Naive thymus-derived CD4-positive, alpha-beta T cell (primary cell): Measurements from ENCODE around the gene PAOX. TPM values are rescaled to one million over a fixed set of nuclear protein-coding genes. Genes with fewer than 3 reads are reported as not detected.

Experiments
- ATAC-seq: fragments of 150-1000 bp; cut with Tn5 transposase; 2 replicates; pipeline ENCODE4 v1.10.0; 2021; ENCODE audit warnings: mild to moderate bottlenecking, moderate library complexity
- CTCF ChIA-PET: fragments of 350-600 bp; sonication (Branson Sonifier 250); formaldehyde crosslinking; loops from one replicate; lab custom pipeline; 2021; ENCODE audit warnings: antibody characterized with exemption; lab: Charles Lee
- POLR2A ChIA-PET: fragments of 350-600 bp; sonication (Branson Sonifier 250); formaldehyde crosslinking; loops from one replicate; lab custom pipeline; 2021; ENCODE audit warnings: antibody characterized with exemption, inconsistent platforms; lab: Charles Lee
- DNase-seq, 9 donors: peaks; one replicate each; pipeline versions ENCODE4 v3.0.0 to v3.0.0-alpha.2; 2020 to 2022; ENCODE audit warnings: mixed read lengths in 1 of 9
- H3K27ac ChIP-seq: one replicate; pipeline ENCODE4 v1.7.0; 2013; ENCODE audit warnings: mild to moderate bottlenecking, low read depth, low read length, moderate library complexity
- H3K27me3 ChIP-seq, 2 donors: one replicate each; pipeline ENCODE4 v1.7.0; 2013; ENCODE audit warnings: low read length in 2 of 2, mild to moderate bottlenecking in 2 of 2, moderate library complexity in 2 of 2; ENCODE audit not compliant: control insufficient read depth in 2 of 2, insufficient read depth in 2 of 2
- H3K36me3 ChIP-seq, 3 experiments: 1 replicate in 2 of 3; 2 replicates in 1 of 3; pipeline ENCODE4 v1.7.0; 2013; ENCODE audit warnings: low read length in 3 of 3, mild to moderate bottlenecking in 3 of 3, moderate library complexity in 1 of 3; ENCODE audit not compliant: insufficient read depth in 3 of 3, control insufficient read depth in 2 of 3
- H3K4me1 ChIP-seq, 2 donors: one replicate each; pipeline ENCODE4 v1.7.0; 2013; ENCODE audit warnings: low read length in 2 of 2, mild to moderate bottlenecking in 2 of 2, moderate library complexity in 1 of 2; ENCODE audit not compliant: control insufficient read depth in 2 of 2, insufficient read depth in 2 of 2
- H3K4me3 ChIP-seq: 2 replicates; pipeline ENCODE4 v1.7.0; 2013; ENCODE audit warnings: mild to moderate bottlenecking, low read length
- H3K9me3 ChIP-seq, 3 experiments: 1 replicate in 2 of 3; 2 replicates in 1 of 3; pipeline ENCODE4 v1.7.0; 2013; ENCODE audit warnings: low read length in 3 of 3; ENCODE audit not compliant: control insufficient read depth in 2 of 3
- H3K27ac Mint-ChIP-seq, 9 donors: one replicate each; pipeline ENCODE4 v1.8.0; 2020 to 2022; ENCODE audit warnings: mixed read lengths in 9 of 9, mild to moderate bottlenecking in 8 of 9, moderate library complexity in 5 of 9, inconsistent platforms in 2 of 9
- H3K27me3 Mint-ChIP-seq, 5 donors: one replicate each; pipeline ENCODE4 v1.8.0; 2021 to 2022; ENCODE audit warnings: mixed read lengths in 5 of 5, mild to moderate bottlenecking in 1 of 5
- H3K36me3 Mint-ChIP-seq, 5 donors: one replicate each; pipeline ENCODE4 v1.8.0; 2020 to 2022; ENCODE audit warnings: mixed read lengths in 5 of 5, mild to moderate bottlenecking in 3 of 5, inconsistent platforms in 1 of 5
- H3K4me1 Mint-ChIP-seq, 7 donors: one replicate each; pipeline ENCODE4 v1.8.0; 2020 to 2022; ENCODE audit warnings: mixed read lengths in 7 of 7, mild to moderate bottlenecking in 3 of 7, inconsistent platforms in 1 of 7
- H3K4me3 Mint-ChIP-seq, 10 donors: one replicate each; pipeline ENCODE4 v1.8.0; 2020 to 2022; ENCODE audit warnings: mild to moderate bottlenecking in 10 of 10, mixed read lengths in 10 of 10, moderate library complexity in 6 of 10, inconsistent platforms in 2 of 10
- H3K9me3 Mint-ChIP-seq, 11 donors: one replicate each; pipeline ENCODE4 v1.8.0; 2020 to 2022; ENCODE audit warnings: mixed read lengths in 11 of 11, mild to moderate bottlenecking in 4 of 11, inconsistent platforms in 1 of 11, moderate library complexity in 1 of 11
- intact Hi-C, 2 donors: fragments of 100-400 bp; cut with micrococcal nuclease; formaldehyde crosslinking; loops; one replicate each; pipeline ENCODE4 v1.15.1; 2023
- polyA plus RNA-seq, 2 donors: library from polyadenylated mRNA; unstranded; fragments of 300-500 nt; fragmentation: Illumina TruSeq; gene quantifications; one replicate each; pipeline ENCODE4 v1.2.3, GENCODE V29; 2021
- total RNA-seq, 6 experiments: library from RNA in 5 of 6; stranded (reverse) in 5 of 6; gene quantifications; 1 replicate in 5 of 6; 2 replicates in 1 of 6; pipeline ENCODE4 v1.2.3 and lab custom pipeline; 2021 to 2026

PAOX gene
- total and polyA plus RNA-seq, 7 experiments from 2014 or later = 1.6 to 9.8 (median 7.7) TPM

- Histone ChIP-seq H3K4me1 (no peaks in the 10 kb centered on the region), H3K36me3 (no peaks in the 10 kb centered on the region), H3K27me3 (peaks cover 0 to 16% of the 10 kb centered on the region in 2 donors), H3K9me3 (no peaks in the 10 kb centered on the region), H3K27ac (no peak overlapping the region), H3K4me3 (no peak overlapping the region)
- Mint-ChIP-seq H3K9me3 (no peaks in the 10 kb centered on the region), H3K27me3 (peaks cover 14 to 32% (median 19%) of the 10 kb centered on the region in 5 donors), H3K4me3 (no peak overlapping the region), H3K27ac (no peak overlapping the region), H3K4me1 (peaks cover 0 to 3% (median 0%) of the 10 kb centered on the region in 7 donors), H3K36me3 (no peaks in the 10 kb centered on the region)
- ATAC-seq (no peak), DNase-seq (no peak)
- CTCF ChIA-PET = interaction anchor here (0.6 kb wide), 1 partner anchor 57 kb away, joined by 3 read pairs; no protein-coding TSS in a partner anchor
- POLR2A ChIA-PET = interaction anchor here (1.4 kb wide), 1 partner anchor 9 kb away, joined by 3 read pairs; no protein-coding TSS in a partner anchor
- intact Hi-C loops = no loop called here
These were observed 31.1 kb upstream of the PAOX start for GRCh38 chr10:133347710-133348517.

- ChIA-PET CTCF (no interaction called here), POLR2A (interaction anchor here (0.6 kb wide), 1 partner anchor 1377 kb away, joined by 3 read pairs; no protein-coding TSS in a partner anchor)
- Mint-ChIP-seq H3K27ac (peak overlapping the region in 1 of 9 donors; percentile 0), H3K4me1 (peaks cover 0 to 1% (median 0%) of the 10 kb centered on the region in 7 donors), H3K27me3 (peaks cover 11 to 23% (median 13%) of the 10 kb centered on the region in 5 donors), H3K9me3 (no peaks in the 10 kb centered on the region), H3K4me3 (no peak overlapping the region), H3K36me3 (no peaks in the 10 kb centered on the region)
- DNase-seq (no peak), ATAC-seq (no peak)
- Histone ChIP-seq H3K4me1 (no peaks in the 10 kb centered on the region), H3K27ac (no peak overlapping the region), H3K36me3 (no peaks in the 10 kb centered on the region), H3K4me3 (no peak overlapping the region), H3K9me3 (no peaks in the 10 kb centered on the region), H3K27me3 (peaks cover 0 to 10% of the 10 kb centered on the region in 2 donors)
- intact Hi-C loops = no loop called here
These were observed 29.9 kb upstream of the PAOX start for GRCh38 chr10:133349160-133349568.

- no peaks in the 10 kb centered on the region for H3K9me3 Mint-ChIP-seq
- ChIA-PET CTCF (no interaction called here), POLR2A (interaction anchor here (0.6 kb wide), 1 partner anchor 1378 kb away, joined by 3 read pairs; no protein-coding TSS in a partner anchor)
- H3K4me1 ChIP-seq = no peaks in the 10 kb centered on the region
- peaks cover 0 to 1% (median 0%) of the 10 kb centered on the region in 7 donors for H3K4me1 Mint-ChIP-seq
- no peak overlapping the region for H3K27ac ChIP-seq
- DNase-seq (no peak), ATAC-seq (no peak)
- intact Hi-C loops = no loop called here
- H3K27ac Mint-ChIP-seq = peak overlapping the region in 1 of 9 donors; percentile 0
- peaks cover 0 to 10% of the 10 kb centered on the region in 2 donors for H3K27me3 ChIP-seq
- H3K36me3 Mint-ChIP-seq = no peaks in the 10 kb centered on the region
- H3K36me3 ChIP-seq = no peaks in the 10 kb centered on the region
- H3K27me3 Mint-ChIP-seq = peaks cover 9 to 19% (median 11%) of the 10 kb centered on the region in 5 donors
- no peak overlapping the region for H3K4me3 Mint-ChIP-seq
- no peaks in the 10 kb centered on the region for H3K9me3 ChIP-seq
- H3K4me3 ChIP-seq = no peak overlapping the region
These were observed 29.5 kb upstream of the PAOX start for GRCh38 chr10:133349577-133350011.

- Histone ChIP-seq H3K4me3 (no peak overlapping the region), H3K4me1 (no peaks in the 10 kb centered on the region), H3K9me3 (no peaks in the 10 kb centered on the region), H3K27me3 (peaks cover 0 to 5% of the 10 kb centered on the region in 2 donors), H3K36me3 (no peaks in the 10 kb centered on the region), H3K27ac (no peak overlapping the region)
- Mint-ChIP-seq H3K27me3 (peaks cover 3 to 11% (median 5%) of the 10 kb centered on the region in 5 donors), H3K4me3 (no peak overlapping the region), H3K9me3 (no peaks in the 10 kb centered on the region), H3K36me3 (no peaks in the 10 kb centered on the region), H3K4me1 (peaks cover 0 to 1% (median 0%) of the 10 kb centered on the region in 7 donors), H3K27ac (no peak overlapping the region)
- no peak for DNase-seq
- intact Hi-C loops = no loop called here
- POLR2A ChIA-PET = no interaction called here
- CTCF ChIA-PET = no interaction called here
- no peak for ATAC-seq
These were observed 28.6 kb upstream of the PAOX start for GRCh38 chr10:133350283-133350949.

GRCh38 chr10:133350950-133351329 lies 28.1 kb upstream of the PAOX start:
- H3K4me1 ChIP-seq = no peaks in the 10 kb centered on the region
- intact Hi-C loops = no loop called here
- H3K4me1 Mint-ChIP-seq = peaks cover 0 to 4% (median under 1%) of the 10 kb centered on the region in 7 donors
- no peaks in the 10 kb centered on the region for H3K9me3 ChIP-seq
- no peaks in the 10 kb centered on the region for H3K9me3 Mint-ChIP-seq
- ATAC-seq = no peak
- H3K27ac ChIP-seq = no peak overlapping the region
- no peak overlapping the region for H3K27ac Mint-ChIP-seq
- H3K4me3 ChIP-seq = no peak overlapping the region
- no peaks in the 10 kb centered on the region for H3K27me3 ChIP-seq
- no peaks in the 10 kb centered on the region for H3K36me3 ChIP-seq
- no peak for DNase-seq
- peaks cover 0 to 6% (median under 1%) of the 10 kb centered on the region in 5 donors for H3K27me3 Mint-ChIP-seq
- no peak overlapping the region for H3K4me3 Mint-ChIP-seq
- no peaks in the 10 kb centered on the region for H3K36me3 Mint-ChIP-seq
- CTCF ChIA-PET = no interaction called here
- POLR2A ChIA-PET = no interaction called here

GRCh38 chr10:133351408-133352318 lies 27.4 kb upstream of the PAOX start:
- Mint-ChIP-seq H3K36me3 (no peaks in the 10 kb centered on the region), H3K4me1 (peaks cover 0 to 6% (median 4%) of the 10 kb centered on the region in 7 donors), H3K4me3 (no peak overlapping the region), H3K9me3 (no peaks in the 10 kb centered on the region), H3K27me3 (peaks cover 0 to 6% (median 0%) of the 10 kb centered on the region in 5 donors), H3K27ac (no peak overlapping the region)
- Histone ChIP-seq H3K9me3 (no peaks in the 10 kb centered on the region), H3K4me1 (no peaks in the 10 kb centered on the region), H3K27ac (no peak overlapping the region), H3K36me3 (no peaks in the 10 kb centered on the region), H3K4me3 (no peak overlapping the region), H3K27me3 (no peaks in the 10 kb centered on the region)
- no peak for ATAC-seq
- ChIA-PET CTCF (no interaction called here), POLR2A (no interaction called here)
- intact Hi-C loops = no loop called here
- DNase-seq = no peak
